ENCODE data around the gene PDGFA.

Gene PDGFA

DNA sequence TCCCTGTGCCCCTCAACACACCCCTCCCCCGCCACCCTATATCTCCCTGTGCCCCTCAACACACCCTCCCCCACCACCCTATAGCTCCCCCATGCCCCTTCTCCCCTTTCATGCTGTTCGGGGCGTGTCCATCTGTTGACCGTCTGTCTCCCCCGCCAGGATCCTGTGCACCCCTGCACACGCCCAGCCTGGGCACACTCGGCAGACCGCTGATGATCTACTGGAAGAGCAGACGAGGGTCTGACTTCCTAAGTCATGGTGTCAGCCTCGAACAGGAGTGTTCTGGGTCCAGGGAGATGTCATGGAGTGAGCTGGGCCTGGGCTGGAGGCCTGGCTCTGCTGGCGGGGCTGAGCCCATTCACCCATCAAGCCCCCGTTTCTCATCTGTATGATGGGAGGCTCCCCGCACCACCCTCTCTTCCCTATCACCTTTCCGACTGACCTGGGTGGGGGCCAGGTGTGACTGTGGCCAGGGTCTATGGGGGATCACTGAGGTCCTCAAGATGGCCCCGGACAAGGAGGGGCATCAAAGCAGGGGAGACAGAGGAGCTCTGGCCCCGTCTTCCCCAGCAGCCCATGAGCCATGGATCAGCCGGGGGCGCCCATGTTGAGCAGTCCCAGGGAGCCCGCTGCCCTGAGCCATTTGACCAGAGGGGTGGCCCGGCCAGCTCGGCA, 48.3 kb downstream of the PDGFA start:
- no peak for DNase-seq

DNA sequence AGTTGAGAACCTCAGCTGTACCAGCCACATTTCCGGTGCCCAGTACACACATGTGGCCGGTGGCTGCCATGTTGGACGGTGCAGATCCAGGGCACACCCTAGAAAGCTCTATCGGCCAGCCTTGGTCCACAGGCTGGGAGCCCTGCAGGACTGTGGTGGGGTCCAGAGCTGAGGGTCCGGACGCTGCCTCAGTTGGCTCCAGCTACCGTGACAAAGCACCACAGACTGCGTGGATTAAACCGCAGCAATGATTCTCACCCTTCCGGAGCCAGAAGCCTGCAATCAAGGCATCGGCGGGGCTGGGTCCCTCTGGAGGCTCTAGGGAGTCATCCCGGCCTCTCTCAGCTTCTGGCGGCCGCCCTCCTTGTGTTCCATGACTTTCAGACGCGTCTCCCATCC, 50.1 kb downstream of the PDGFA start:
- DNase-seq, result no peak

DNA sequence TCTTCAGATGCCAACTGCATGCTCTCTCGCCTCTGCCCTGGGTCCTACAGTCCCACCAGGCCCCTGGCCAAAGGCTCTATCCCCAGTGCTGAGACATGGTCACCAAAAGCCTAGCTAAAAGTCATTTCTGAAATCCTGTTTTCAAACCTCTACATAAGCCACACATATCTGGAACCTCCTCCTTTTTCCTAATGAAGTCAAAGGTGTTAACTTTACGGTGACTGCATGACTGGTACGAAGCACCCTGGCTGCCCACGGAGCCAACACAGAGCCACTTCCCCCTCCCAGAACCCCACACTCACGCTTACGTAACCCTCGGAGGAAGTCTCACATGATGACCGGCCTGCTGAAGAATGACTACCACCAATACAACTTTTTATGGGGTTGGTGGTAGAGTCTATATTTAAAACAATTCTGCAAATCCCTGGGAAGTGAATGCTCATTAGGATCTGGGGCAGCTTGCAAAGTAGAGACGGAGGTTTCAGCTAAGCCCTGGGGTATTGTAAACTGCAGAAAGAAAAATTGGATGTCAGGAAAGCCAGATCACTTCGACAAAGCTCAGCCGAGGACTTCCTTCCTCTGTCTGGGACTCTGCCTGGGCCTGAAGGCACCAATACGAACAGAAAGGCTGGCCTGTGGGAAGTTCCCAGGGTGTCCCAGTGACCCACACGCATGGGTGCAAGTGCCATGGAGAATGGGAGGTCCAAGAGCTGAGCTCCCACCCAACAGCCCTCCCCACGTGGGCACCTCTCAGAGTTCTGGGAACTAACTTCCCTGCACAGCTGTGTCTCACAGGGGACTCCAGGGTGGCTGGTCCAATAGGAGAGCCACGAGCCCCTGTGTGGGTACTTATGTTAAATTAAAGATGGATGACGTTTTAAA, 50.7 kb downstream of the PDGFA start:
- no peak for DNase-seq

- no peak for DNase-seq
Observed at GRCh38 chr7:467856-468545, 51.6 kb downstream of the PDGFA start.

DNA sequence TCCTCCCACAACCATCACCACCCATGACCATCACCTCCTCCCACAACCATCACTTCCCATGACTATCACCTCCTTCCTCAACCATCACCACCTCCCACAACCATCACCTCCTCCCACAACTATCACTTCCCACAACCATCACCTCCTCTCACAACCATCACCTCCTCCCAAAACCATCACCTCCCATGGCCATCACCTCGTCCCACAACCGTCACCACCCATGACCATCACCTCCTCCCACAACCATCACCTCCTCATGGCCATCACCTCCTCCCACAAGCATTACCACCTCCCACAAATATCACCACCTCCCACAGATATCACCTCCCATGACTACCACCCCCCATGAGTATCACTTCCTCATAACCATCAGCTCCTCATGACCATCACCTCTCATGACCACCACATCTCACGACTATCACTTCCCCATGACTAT, 52.2 kb downstream of the PDGFA start:
- no peak for DNase-seq

- DNase-seq, result no peak
Observed at GRCh38 chr7:466465-467191, 53.0 kb downstream of the PDGFA start.

- DNase-seq, result no peak
Observed at GRCh38 chr7:465710-466400, 53.8 kb downstream of the PDGFA start.

GRCh38 chr7:464454-465401, 54.9 kb downstream of the PDGFA start:
- DNase-seq, result no peak

DNA sequence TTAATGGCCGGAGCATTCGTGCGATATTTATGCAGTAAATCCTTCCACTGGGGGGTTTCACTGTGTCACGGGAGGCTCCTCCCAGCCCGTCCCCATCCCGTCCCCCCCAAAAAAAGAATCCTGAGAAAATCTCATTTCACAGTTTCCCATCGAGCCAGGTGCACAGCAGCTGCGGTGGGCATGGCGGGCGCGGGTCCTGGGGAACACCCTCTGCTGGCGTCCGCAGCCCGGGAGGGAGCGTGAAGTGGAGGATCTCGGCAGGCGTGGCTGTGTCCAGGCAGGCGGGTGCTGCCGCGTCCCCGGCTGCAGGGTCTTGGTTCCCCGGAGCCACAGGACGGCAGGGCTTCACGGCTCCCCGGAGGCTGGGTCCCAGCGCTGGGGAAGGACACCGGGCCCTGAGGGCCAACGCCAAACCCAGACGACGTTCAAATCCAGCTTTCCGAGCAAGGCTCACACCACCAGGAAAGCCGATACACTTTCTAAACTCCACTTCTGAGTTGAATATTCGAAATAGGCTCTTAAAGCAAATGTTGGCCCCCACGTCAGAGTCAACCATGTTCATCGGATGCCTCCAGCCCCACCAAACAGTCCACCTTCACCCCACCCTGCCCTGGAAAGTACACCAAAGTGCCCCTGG, 55.7 kb downstream of the PDGFA start:
- DNase-seq, result no peak

GRCh38 chr7:463362-463781, 56.3 kb downstream of the PDGFA start:
- no peak for DNase-seq

- DNase-seq, result no peak
Observed at GRCh38 chr7:462173-463103, 57.2 kb downstream of the PDGFA start.

- no peak for DNase-seq
Observed at GRCh38 chr7:461453-462172, 58.0 kb downstream of the PDGFA start.

GRCh38 chr7:461117-461452, 58.6 kb downstream of the PDGFA start:
- no peak for DNase-seq

- no peak for DNase-seq
Observed at GRCh38 chr7:460374-461116, 59.1 kb downstream of the PDGFA start.

GRCh38 chr7:459584-460373, 59.9 kb downstream of the PDGFA start:
- no peak for DNase-seq

DNA sequence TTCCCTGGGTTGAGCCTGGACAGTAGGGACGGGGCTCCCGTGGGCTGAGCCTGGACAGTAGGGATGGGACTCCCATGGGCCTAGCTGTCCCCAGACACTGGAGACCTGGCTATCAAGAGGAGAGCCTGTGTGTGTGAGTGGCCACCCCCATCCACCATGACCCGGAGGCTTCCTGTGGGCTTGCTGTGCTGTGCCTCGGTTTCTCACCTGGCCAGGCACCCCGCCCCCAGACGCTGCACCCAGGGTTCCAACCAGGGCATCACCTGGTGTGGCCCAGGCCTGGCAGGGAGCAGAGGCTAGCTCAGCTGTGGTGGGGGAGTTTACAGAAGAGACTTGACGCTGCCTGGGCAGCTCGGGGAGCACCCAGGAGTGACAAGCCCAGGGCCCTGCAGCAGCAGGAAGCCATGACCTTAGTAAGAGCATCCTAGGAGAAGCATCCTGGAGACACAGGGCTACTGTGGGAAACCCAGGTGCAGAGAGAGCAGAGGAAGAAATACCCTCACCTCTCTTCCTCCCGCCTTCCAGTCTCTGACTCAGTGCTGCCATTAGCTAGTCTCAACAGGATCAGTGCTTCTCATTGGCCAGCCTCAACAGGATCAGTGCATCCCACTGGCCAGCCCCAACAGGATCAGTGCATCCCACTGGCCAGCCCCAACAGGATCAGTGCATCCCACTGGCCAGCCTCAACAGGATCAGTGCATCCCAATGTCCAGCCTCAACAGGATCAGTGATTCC, 61.0 kb downstream of the PDGFA start:
- no peak for DNase-seq
